ENCODE data around the gene SMG9.

Gene SMG9

GRCh38 chr19:43681821-43682220, 72.9 kb downstream of the SMG9 start:
- no peak for DNase-seq (ENCODE audit: low read depth)
- H3K4me3 ChIP-seq (ENCODE audit: low read depth, low read length): no peak overlapping the region
- no peak for TF ChIP-seq CTCF (IDR thresholded peaks at IDR 0.05; ENCODE audit: low read depth, low read length, missing control alignments)

- no peak for TF ChIP-seq CTCF (IDR thresholded peaks at IDR 0.05; ENCODE audit: low read depth, low read length, missing control alignments)
Measured at GRCh38 chr19:43678512-43679261, 76.1 kb downstream of the SMG9 start.

More at GRCh38 chr19:43678512-43679261, 76.1 kb downstream of the SMG9 start:
- no peak for DNase-seq (ENCODE audit: low read depth)
- no peak overlapping the region for H3K4me3 ChIP-seq (ENCODE audit: low read depth, low read length)

Measured in GM12864 (cell line).